GM19240 (cell line): Measurements from ENCODE around the gene CCAR1.
"Not testable (repeated sequence)": the region's sequence is repeated elsewhere in the genome, so short reads cannot be mapped to it uniquely, and the experiment has no call there.

ENCODE experiments used
- DNase-seq: peaks from one replicate; pipeline ENCODE4 v3.0.0; 2011; ENCODE audit warnings: low spot score; ENCODE audit not compliant: insufficient read length

The CCAR1 gene

GRCh38 chr10:68828083-68828601 lies 107.1 kb downstream of the CCAR1 start:
- DNase-seq = not testable (repeated sequence)

- DNase-seq = no peak
Measured at GRCh38 chr10:68828833-68829232, 107.8 kb downstream of the CCAR1 start.

GRCh38 chr10:68829521-68829920 lies 108.5 kb downstream of the CCAR1 start:
- no peak for DNase-seq

- DNase-seq = no peak
Measured at GRCh38 chr10:68829952-68830351, 108.9 kb downstream of the CCAR1 start.

GRCh38 chr10:68831961-68832455 lies 111.0 kb downstream of the CCAR1 start:
- no peak for DNase-seq

GRCh38 chr10:68832601-68833000 lies 111.6 kb downstream of the CCAR1 start:
- DNase-seq = no peak

GRCh38 chr10:68837626-68838322 lies 116.7 kb downstream of the CCAR1 start:
- DNase-seq = no peak

- not testable (repeated sequence) for DNase-seq
Measured at GRCh38 chr10:68840650-68841049, 119.6 kb downstream of the CCAR1 start.
